Measurements from ENCODE around the gene ATP4B.

ATP4B gene

DNA sequence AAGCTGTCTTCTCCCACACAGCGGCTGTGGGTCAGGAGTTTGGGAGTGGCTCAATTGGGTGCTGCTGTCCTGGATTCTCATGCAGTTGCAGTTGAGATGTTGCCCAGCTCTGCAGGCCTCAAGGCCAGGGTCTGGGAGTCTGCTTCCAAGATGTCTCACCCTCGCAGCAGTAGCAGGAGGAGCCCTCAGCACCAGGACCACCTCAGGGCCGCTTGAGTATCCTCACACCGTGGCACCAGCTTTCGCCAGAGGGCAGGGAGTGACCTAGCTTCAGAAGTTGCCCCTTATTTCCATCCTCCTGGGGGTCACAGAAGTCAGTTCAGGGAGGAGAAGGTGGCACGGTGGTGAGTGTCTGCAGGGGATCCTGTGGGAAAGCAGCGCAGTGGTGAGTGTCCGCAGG lies 52.5 kb downstream of the ATP4B start:
- H3K4me3 ChIP-seq (replicated peaks; ENCODE audit: low read depth, low read length): no peak overlapping the region
- no peak for DNase-seq (ENCODE audit: low read depth)
- TF ChIP-seq, protein P1, sequence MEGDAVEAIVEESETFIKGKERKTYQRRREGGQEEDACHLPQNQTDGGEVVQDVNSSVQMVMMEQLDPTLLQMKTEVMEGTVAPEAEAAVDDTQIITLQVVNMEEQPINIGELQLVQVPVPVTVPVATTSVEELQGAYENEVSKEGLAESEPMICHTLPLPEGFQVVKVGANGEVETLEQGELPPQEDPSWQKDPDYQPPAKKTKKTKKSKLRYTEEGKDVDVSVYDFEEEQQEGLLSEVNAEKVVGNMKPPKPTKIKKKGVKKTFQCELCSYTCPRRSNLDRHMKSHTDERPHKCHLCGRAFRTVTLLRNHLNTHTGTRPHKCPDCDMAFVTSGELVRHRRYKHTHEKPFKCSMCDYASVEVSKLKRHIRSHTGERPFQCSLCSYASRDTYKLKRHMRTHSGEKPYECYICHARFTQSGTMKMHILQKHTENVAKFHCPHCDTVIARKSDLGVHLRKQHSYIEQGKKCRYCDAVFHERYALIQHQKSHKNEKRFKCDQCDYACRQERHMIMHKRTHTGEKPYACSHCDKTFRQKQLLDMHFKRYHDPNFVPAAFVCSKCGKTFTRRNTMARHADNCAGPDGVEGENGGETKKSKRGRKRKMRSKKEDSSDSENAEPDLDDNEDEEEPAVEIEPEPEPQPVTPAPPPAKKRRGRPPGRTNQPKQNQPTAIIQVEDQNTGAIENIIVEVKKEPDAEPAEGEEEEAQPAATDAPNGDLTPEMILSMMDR (IDR thresholded peaks at IDR 0.05; ENCODE audit: low read length, missing control alignments): no peak

DNA sequence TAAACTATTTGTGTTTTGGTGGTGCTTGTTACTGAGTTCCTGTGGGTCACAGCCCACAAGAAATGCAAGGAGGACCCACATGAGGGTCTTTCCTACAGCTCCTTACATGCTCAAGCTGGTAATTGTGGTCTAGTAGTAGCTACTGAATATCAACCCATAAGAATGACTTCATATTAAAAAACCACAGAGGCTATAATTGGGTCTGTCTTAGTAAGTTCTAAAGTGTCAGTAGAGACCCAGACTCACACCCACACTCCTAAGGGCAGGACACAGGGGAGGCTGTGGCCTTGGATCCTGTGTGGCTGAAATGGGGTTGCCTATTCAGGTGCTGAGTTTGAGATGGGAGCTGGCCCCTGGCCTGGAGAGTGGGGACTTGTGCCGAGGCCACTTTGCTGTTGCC lies 53.8 kb downstream of the ATP4B start:
- no peak overlapping the region for H3K4me3 ChIP-seq (replicated peaks; ENCODE audit: low read depth, low read length)
- TF ChIP-seq, protein P1 (IDR thresholded peaks at IDR 0.05; ENCODE audit: low read length, missing control alignments): no peak
- no peak for DNase-seq (ENCODE audit: low read depth)

DNA sequence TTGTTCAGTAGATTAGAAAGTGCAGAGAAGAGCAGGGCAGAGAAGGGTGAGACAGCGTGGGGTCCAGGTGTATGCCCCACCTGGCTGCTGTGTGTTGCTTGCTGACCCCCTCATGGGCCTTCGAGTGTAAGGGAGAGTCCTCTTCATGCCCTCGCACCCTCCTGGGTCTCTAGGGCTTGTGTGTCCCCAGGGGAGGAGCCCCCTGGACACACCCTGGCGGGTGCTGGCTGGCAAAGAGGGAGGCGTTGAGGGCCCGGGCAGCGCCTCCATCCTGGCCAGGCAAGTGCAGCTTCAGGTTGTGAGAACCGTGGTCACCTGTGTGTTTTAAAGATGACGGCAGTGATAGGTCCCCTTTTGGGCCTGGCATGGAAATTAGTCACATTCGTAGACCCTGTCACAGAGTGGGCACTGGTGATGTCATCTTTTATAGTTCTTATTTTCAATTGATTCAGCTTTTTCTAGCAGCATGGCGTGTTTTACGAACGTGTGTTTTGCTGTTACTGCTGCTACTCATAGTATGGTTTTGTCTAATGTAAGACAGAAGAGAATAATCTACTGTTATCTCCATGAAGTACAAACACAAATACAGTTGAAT lies 54.8 kb downstream of the ATP4B start:
- DNase-seq (ENCODE audit: low read depth): no peak
- H3K4me3 ChIP-seq (replicated peaks; ENCODE audit: low read depth, low read length): no peak overlapping the region
- TF ChIP-seq, protein P1 (IDR thresholded peaks at IDR 0.05; ENCODE audit: low read length, missing control alignments): no peak

DNA sequence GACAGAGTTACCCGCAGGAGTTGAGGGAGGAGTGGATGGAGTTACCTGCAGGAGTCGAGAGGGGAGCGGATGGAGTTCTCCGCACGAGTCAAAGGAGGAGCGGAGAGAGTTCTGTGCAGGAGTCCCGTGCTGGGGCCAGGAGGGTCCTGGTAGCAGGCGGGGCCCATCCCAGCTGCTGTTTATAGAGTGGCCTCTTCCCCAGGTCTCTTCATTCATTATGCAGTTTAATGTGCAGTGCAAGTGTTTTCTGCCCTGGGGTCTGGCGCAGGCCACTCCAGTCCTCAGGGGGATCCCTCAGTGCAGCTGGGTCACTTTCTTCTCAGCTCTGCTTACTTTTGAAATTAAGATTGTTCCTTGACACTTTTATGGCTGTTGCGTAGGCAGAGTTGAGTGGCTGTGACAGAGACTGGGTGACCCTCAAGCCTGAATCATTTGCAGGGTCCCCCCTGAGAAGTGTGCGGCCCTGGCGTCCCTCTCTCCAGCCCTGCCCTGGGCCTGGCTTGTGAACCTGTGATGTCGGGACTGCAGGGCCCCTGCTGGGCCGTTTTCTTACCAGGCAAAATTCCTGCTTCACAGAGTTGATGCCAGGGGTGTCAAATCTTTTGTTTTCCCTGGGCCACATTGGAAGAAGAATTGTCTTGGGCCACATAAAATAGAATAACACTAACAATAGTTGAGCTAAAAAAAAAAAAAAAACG lies 55.6 kb downstream of the ATP4B start:
- no peak for DNase-seq (ENCODE audit: low read depth)
- H3K4me3 ChIP-seq (replicated peaks; ENCODE audit: low read depth, low read length): no peak overlapping the region
- TF ChIP-seq, protein P1 (IDR thresholded peaks at IDR 0.05; ENCODE audit: low read length, missing control alignments): no peak

DNA sequence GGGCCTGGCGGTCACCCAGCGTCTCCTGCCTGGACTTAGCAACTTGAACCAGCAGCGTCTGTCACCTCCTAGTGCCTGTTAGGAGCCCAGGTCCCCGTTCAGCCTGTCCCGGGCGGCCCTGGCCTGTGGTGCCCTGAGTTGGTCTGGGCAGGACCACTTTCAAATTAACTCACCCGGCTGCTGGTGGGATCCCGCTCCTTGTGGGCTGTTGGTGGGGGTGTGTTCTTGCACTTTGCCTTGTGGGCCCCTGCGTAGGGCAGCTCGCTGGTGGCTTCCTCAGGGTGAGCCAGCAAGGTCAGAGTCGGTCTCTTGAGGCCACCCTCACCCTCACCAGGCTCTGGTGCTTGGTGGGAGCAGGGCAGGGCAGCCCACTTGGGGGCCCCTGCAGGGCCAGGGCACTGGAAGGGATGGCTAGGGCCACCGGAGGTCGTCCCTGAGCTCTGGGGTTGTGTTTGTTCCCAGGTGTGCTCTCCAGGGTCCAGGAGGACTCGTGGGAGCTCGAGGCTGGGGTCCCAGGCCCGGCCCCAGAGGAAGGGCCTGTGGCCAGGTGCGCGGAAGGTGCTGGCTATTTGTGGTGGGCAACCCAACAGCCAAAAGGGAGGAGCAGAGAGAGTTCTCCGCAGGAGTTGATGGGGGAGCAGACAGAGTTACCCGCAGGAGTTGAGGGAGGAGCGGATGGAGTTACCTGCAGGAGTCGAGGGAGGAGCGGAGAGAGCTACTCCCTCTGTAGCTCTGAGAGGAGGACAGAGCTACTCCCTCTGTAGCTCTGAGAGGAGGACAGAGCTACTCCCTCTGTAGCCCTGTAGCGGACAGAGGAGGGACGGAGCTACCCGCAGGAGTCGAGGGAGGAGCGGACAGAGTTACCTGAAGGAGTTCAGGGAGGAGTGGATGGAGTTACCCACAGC lies 56.6 kb downstream of the ATP4B start:
- TF ChIP-seq, protein P1 (IDR thresholded peaks at IDR 0.05; ENCODE audit: low read length, missing control alignments): no peak

DNA sequence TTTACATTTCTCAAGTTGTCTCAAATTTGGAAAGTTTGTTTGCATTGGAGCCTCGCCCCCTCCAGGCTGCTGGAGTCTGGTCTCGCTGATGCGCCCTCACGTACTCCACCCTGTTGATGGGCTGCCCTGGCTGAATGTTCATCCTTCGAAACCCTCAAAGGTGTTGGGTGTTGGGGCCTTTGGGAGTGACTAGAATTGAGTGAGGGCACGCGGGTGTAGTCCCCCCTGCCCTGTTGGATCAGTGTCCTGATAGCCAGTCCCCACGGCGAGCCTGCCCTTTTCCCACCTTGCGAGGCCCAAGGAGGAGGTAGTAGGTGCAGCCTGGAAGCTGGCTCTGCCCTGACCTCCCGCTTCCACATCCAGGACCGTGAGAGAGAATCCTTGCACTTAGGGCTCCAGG lies 58.6 kb downstream of the ATP4B start:
- DNase-seq (ENCODE audit: low read depth): no peak
- H3K4me3 ChIP-seq (replicated peaks; ENCODE audit: low read depth, low read length): no peak overlapping the region
- TF ChIP-seq, protein P1 (IDR thresholded peaks at IDR 0.05; ENCODE audit: low read length, missing control alignments): no peak

More for the DNA sequence above, 56.6 kb downstream of the ATP4B start:
- H3K4me3 ChIP-seq (replicated peaks; ENCODE audit: low read depth, low read length): no peak overlapping the region
- DNase-seq (ENCODE audit: low read depth): no peak

Data from fibroblast of pulmonary artery (primary cell).